HG02973 (cell line): ENCODE data around the gene N4BP2.

ENCODE experiments used
- ATAC-seq: cut with Tn5 transposase; IDR thresholded peaks from one replicate; pipeline ENCODE4 v1.9.1; 2021; ENCODE audit warnings: moderate library complexity; ENCODE audit not compliant: unreplicated experiment

N4BP2 gene

GRCh38 chr4:40149960-40150385 is 93.3 kb downstream of the N4BP2 start:
- no peak for ATAC-seq

DNA sequence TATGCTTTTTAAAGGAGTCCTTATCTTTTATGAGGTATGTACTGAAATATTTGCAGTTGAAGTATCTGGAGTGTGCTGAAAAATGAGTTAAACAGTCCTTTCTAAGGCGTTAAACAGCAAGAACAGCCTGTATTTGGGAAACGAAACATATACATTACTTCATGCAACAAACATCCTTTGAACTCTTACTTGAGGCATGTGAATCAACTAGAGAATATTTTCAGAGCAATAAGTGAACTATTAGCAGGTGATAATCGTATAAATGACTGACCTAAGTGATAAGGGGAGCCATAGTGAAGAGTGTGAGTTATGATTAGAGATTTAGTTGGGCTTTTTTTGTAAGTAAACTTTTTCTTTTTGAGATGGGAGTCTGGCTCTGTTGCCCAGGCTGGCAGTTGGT is 94.3 kb downstream of the N4BP2 start:
- ATAC-seq: no peak

GRCh38 chr4:40152637-40153036 is 96.0 kb downstream of the N4BP2 start:
- ATAC-seq: no peak

- ATAC-seq: no peak
These were observed 100.8 kb downstream of the N4BP2 start for GRCh38 chr4:40157436-40157835.

DNA sequence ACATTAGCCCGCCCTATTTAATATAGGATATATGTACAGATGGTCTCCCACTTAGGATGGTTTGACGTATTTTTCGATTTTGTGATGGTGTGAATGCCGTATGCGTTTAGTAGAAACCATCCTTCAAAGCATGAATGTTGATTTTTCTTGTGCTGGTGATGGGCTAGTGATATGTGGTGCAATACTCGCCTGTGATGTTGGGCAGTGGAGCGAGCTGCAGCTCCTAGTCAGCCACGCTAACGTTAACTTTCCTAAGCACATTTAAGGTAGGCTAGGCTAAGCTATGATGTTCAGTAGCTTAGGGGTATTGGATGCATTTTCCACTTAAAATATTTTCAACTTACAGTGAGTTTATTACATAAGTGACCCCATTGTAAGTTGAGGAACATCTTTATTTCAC is 103.6 kb downstream of the N4BP2 start:
- no peak for ATAC-seq

GRCh38 chr4:40164459-40164858 is 107.8 kb downstream of the N4BP2 start:
- ATAC-seq: no peak

- no peak for ATAC-seq
These were observed 109.3 kb downstream of the N4BP2 start for GRCh38 chr4:40165916-40166315.

DNA sequence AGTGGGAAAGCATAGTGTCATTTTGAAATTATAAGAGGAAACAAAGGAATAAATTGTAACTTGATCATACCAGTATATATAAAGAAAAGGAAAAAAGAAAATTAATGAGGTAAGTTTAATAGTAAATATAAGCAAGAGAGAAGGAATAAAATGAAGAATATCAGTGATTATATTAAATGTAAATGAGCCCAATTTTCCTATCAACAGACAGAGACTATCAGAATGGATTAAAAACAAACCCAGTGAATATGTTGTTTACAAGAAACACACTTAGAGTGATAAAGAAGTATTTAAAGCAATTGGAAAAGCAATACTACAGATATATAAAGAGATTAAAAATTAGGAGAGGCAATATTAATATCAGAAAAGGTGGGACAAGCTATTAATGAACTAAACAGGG is 111.4 kb downstream of the N4BP2 start:
- ATAC-seq: no peak

DNA sequence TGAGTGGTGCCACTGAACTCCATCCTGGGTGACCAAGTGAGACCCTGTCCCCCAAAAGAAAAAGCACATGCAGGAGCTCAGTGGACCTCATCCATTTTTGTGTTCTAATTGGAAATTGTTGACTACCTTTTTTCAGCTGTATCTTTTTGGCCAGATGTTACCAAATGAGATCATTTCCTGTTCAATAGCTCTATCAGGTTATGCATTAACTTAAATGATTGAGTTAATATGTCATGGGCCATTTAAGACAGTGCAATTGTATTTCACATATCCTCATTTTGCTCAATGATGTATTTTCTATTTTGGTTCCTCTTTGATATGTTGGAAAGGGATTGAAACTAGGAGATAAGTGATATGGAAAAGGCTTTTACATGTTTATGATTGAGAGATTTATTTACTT is 113.9 kb downstream of the N4BP2 start:
- ATAC-seq: peak; percentile 64

DNA sequence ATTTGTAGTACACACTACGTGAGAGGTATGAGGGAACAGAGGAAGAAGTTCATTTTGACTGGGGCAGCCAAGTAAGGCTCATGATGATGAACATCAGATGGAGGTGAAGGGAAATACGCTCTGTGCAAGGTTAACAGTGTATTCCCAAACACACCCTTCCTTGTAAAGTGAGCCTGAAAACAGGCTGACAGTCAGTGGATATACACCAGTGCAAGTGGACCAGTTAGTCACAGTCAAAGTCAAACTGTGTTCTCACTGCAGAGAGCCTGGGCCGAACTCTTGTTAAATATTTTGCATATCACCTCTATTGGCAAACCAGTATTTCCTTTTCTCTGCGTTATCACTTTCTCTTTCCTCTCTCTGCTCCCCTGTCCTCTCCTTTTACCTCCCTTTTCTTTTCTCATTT is 116.8 kb downstream of the N4BP2 start:
- ATAC-seq: peak; percentile 71

- ATAC-seq: no peak
These were observed 120.0 kb downstream of the N4BP2 start for GRCh38 chr4:40176602-40177001.

DNA sequence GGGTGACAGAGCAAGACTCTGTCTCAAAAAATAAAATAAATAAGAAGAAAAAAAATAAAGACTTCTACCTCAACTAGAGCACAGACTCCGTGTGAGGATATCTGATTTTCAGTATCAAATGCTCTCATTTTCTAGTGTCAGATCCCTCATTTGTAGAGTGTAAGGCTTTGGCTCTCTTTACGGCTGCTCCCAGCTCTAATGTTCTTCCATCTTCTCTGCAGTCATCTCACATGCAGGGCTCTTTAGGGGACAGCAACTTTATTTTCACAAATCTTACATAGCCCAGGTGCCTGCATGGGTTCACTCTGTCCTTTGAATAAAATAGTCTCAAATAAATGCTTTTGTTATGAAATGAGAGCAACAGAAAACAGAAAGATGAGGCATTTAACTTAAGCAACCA is 120.9 kb downstream of the N4BP2 start:
- no peak for ATAC-seq

DNA sequence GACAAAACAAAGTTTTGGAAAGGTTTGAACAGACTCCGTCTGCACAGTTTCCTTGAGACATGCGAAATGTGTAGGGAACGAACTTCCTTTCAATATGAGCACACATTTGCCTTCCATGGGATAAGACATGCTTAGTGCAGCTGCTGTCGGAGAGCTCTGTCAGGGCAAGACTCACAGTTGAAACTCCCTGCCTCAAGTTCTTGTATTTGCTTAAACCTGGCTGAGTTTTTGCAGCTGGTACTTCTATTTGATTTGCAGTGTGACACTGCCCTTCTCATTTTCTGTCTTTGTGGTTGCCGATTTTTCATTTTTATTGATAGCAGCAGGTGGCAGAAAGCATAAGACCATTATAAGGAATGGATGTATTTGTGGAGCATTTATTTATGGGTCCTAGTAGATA is 122.0 kb downstream of the N4BP2 start:
- ATAC-seq: no peak

GRCh38 chr4:40179360-40179759 is 122.7 kb downstream of the N4BP2 start:
- ATAC-seq: no peak

GRCh38 chr4:40180356-40180755 is 123.7 kb downstream of the N4BP2 start:
- no peak for ATAC-seq

GRCh38 chr4:40182001-40182400 is 125.4 kb downstream of the N4BP2 start:
- ATAC-seq: no peak

GRCh38 chr4:40182954-40183353 is 126.3 kb downstream of the N4BP2 start:
- no peak for ATAC-seq

DNA sequence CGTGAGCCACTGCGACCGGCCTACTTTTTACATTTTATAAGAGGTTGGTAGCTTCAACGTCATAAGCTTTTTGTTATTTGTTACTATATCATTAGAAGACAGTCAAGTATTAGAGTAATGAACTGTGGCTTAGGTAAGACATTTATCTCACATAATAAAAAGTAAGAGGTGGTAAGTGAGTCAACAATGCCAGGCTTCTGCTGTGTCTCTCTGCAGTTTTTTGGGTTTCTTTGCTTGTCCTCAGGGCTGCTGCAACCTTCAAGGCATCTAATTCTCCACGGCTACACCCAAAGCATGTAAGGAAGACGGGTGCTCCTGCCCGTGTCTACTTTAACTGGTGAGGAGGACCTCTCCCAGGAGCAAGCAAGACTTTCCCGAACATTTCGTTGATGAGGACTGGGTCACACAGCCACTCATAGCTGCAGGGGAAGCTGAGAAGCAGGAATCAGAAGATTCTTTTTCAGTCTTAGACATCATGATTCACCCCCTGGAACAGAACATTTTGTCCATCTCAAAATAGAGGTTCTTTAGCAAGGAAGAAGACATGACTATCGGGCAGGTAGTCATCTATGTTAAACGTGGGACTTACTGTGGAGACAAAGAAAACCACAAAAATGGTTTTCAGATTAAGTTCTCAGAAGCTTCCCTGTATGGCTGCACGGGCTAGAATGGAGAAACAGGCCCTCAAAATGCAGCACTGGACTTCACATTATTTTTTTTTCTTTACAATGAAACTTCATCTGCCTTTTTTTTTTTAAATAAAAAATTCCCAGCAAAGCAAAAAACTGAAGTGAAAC is 127.2 kb downstream of the N4BP2 start:
- peak; percentile 41 for ATAC-seq

DNA sequence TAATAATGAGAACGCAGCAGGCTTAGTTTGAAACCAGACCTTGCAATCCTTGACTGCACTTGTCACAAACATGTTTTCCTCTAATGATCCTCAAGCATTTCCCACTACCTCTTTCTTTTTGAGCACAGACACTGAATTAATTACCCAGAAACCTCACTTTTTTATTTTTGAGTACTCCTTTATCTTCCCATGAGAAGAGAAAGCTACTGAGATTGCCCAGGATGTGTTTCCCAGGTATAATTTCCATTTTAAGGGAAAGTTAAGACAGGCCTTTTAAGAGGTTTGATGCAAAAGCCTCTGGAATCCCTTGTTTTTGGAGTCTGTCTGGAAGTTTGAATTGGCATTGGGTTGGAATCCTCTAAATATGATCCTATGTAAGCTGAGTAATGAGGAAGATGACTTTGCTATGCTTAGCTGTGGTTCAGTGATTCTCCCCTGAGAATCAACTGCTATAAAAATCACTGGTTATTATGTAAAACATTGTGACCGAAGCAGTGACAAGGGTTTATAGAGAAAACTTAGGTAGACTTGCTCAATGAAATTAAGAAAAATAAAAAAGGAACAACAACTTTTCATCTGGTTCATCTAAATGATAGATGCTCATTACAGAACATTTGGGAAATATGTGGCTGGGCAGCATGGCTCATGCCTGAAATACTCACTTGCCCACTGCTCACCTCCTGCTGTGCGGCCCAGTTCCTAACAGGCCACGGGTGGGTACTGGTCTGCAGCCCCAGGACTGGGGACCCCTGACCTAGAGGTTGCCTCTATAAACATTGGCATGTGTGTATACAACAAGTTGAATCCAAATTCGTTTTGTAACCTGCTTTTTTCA is 129.4 kb downstream of the N4BP2 start:
- peak; percentile 35 for ATAC-seq

- no peak for ATAC-seq
These were observed 130.0 kb downstream of the N4BP2 start for GRCh38 chr4:40186665-40187014.

DNA sequence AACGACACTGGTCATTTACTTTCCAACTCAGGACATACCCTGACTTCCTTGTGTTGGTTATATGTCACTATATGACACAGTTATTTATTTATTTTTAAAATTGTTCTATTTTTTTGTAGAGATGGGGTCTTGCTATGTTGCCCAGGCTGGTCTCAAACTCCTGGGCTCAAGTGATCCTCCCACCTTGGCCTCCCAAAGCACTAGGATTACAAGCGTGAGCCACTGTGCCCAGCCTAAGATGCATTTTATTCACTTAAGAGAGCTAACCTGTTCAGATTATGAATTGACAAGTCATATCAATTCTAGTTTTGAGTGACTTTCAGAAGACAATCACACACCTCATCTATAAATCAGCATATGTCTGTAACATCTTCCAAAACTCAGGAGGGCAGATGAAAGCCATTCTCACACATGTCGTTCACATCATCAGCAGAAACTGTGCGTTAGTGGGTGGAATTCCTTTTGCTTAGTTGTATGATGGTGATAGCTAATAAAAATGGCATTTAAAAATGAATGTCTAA is 130.8 kb downstream of the N4BP2 start:
- no peak for ATAC-seq

DNA sequence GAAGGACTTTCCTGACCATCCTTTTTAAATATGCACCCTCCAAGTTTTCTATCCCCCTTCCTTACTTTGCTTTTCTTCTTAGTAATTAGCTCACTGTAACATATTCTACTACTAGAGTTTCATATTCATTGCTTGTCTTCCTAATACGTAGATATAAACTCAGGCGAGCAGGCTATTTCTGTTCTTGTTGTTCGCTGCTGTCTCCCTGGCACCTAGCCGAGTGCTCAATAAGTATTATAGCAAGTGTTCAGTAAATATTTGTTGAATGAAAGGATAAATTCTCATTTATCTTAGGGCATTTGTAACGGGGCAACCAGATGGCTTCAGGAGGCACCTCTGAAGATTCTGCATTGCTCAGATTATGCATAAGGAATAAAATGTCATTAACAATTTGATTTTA is 133.4 kb downstream of the N4BP2 start:
- ATAC-seq: no peak
